Activated CD4-positive, alpha-beta T cell treated with anti-CD3 and anti-CD28 coated beads for 4 hours (primary cell): ENCODE measurements around the gene LRRC37A.
"Not testable (repeated sequence)": the region's sequence is repeated elsewhere in the genome, so short reads cannot be mapped to it uniquely, and the experiment has no call there.

Experiments used
- DNase-seq, 2 donors: peaks; one replicate each; pipeline ENCODE4 v3.0.0-alpha.2; 2020

Gene LRRC37A

GRCh38 chr17:46290906-46291546, 3.9 kb upstream of the LRRC37A start:
- not testable (repeated sequence) for DNase-seq

- not testable (repeated sequence) for DNase-seq
These were observed 3.3 kb upstream of the LRRC37A start for GRCh38 chr17:46291618-46292017.

- not testable (repeated sequence) for DNase-seq
These were observed 46.3 kb downstream of the LRRC37A start for GRCh38 chr17:46341220-46341619.

- DNase-seq: not testable (repeated sequence)
These were observed 47.2 kb downstream of the LRRC37A start for GRCh38 chr17:46342131-46342530.

- not testable (repeated sequence) for DNase-seq
These were observed 53.4 kb downstream of the LRRC37A start for GRCh38 chr17:46348345-46348744.

- DNase-seq: not testable (repeated sequence)
These were observed 54.1 kb downstream of the LRRC37A start for GRCh38 chr17:46349060-46349459.

- not testable (repeated sequence) for DNase-seq
These were observed 58.9 kb downstream of the LRRC37A start for GRCh38 chr17:46353856-46354255.

GRCh38 chr17:46361145-46361735, 66.3 kb downstream of the LRRC37A start:
- DNase-seq: not testable (repeated sequence)

GRCh38 chr17:46361755-46362154, 66.8 kb downstream of the LRRC37A start, which contains the start of gene ARL17B:
Gene ARL17B, minus strand, starts transcription at chr17:46361766. Its CDS starts 3,369 bp downstream, at chr17:46358397.
- peak; percentile 71 to 72 for DNase-seq

- DNase-seq: not testable (repeated sequence)
These were observed 72.6 kb downstream of the LRRC37A start for GRCh38 chr17:46367520-46367919.

GRCh38 chr17:46372236-46373229, 77.6 kb downstream of the LRRC37A start:
- DNase-seq: not testable (repeated sequence)

GRCh38 chr17:46373418-46373817, 78.5 kb downstream of the LRRC37A start:
- not testable (repeated sequence) for DNase-seq

- DNase-seq: not testable (repeated sequence)
These were observed 88.2 kb downstream of the LRRC37A start for GRCh38 chr17:46383118-46383517.

GRCh38 chr17:46385491-46385890, 90.6 kb downstream of the LRRC37A start:
- not testable (repeated sequence) for DNase-seq
